GM13977 (cell line): ENCODE measurements around the gene ATP9A.

Source experiments
- DNase-seq: peaks from one replicate; pipeline ENCODE4 v3.0.0; 2012; ENCODE audit warnings: low spot score
- CTCF ChIP-seq: IDR thresholded peaks from 2 replicates; pipeline ENCODE4 v1.5.1; 2012; ENCODE audit warnings: mild to moderate bottlenecking, control low read depth; ENCODE audit not compliant: insufficient read depth; ENCODE audit errors: extremely low read depth, missing control alignments
- in situ Hi-C: fragments of 300-500 bp; cut with MboI; formaldehyde crosslinking; loops from one replicate; pipeline ENCODE4 v1.12.0; 2022; ENCODE audit warnings: low sequenced_read_pairs, low pct_unique_long_range_greater_than_20kb, mixed read lengths, inconsistent platforms; ENCODE audit not compliant: unreplicated experiment

ATP9A gene

GRCh38 chr20:51577432-51578144 lies 190.6 kb downstream of the ATP9A start:
- in situ Hi-C loops: no loop called here
- no peak for TF ChIP-seq CTCF

DNA sequence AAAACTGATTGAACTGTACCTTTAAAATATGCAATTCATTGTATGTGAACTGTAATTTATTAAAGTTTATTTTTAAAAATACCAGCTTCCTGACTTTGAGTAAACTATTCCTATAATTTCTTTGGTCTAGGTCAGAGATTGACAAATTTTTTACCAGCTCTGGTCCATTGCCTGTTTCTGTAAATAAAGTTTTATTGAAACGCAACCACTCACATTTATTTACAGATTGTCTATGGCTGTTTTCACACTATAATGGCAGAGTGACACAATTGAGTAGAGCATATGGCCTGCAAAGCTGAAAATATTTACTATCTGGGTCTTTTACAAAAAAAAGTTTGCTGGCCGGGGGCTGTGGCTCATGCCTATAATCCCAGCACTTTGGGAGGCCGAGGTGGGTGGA lies 192.7 kb downstream of the ATP9A start:
- in situ Hi-C loops: no loop called here
- DNase-seq: no peak

More at GRCh38 chr20:51577432-51578144, 190.6 kb downstream of the ATP9A start:
- no peak for DNase-seq

DNA sequence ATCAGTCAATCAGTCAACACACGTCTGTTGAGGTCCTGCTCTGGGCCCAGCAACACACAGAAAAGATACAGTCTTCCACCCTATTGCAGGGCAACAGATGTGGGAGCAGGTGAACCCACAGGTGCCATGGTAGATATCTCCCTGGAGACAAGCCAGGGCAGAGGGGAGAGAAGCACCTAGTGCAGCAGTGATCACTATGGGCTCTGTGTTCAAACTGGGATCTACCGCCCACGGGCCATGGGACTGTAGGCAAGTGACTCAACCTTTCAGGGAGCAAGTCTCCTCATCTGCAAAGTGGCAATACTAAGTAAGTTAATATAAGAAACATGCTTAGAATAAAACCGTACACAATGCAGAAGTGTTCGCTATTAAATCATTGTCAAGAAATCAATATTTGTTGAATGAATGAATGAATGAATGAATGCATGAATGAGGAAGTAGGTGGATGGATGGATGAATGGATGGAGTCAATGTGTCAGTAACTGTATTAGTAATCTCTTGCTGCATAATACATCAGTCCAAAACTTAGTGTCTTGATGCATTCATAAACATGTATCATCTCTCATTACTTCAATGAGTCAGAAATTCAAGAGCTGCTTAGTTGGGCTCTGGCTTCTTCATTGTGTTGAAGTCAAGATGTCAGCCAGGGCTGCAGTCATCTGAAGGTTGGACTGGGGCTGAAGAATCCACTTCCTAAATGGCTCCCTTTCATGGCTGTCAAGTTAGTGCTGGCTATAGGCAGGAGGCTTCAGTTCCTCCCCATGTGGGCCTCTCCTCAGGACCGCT lies 193.7 kb downstream of the ATP9A start:
- TF ChIP-seq CTCF: no peak
- no peak for DNase-seq
- in situ Hi-C loops: no loop called here

More for the DNA sequence above, 192.7 kb downstream of the ATP9A start:
- no peak for TF ChIP-seq CTCF

DNA sequence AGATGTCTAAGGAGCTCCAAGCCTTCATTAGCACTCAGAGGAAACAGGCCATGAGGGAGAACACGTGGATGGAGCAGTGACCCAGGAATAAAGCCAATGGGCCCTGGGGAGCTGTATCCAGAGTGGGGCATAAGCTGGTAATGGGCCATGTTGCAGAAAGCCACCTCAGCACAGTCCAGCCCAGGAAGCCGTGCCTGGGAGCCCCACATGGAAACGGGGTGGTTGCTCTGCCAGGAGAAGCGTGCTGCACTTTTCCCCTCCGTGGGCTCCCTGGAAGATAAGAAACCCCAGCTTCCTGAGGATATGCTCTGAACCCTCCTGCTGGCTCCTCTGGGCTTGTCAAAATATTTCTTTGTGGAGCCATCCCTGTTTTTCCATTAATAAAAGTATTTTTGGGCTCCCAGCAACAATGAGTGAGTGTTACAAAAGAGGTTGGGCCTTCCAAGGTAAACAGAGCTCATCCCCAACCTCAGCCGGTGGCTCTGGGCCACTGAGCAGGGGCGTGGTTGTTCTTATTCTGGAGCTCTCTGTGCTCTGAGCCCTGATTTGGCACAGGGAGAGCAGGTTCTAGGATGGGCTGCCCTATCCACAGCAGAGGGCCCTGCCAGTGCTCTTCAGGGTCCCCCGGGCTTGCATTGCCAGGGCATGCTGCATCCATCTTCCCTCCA lies 194.5 kb downstream of the ATP9A start:
- in situ Hi-C loops: no loop called here
- DNase-seq: no peak
- no peak for TF ChIP-seq CTCF

GRCh38 chr20:51571460-51571794 lies 196.8 kb downstream of the ATP9A start:
- no peak for TF ChIP-seq CTCF
- no peak for DNase-seq
- in situ Hi-C loops: no loop called here

GRCh38 chr20:51570739-51571459 lies 197.3 kb downstream of the ATP9A start:
- in situ Hi-C loops: no loop called here
- DNase-seq: no peak
- TF ChIP-seq CTCF: no peak
